WERI-Rb-1 (cell line): ENCODE results near the gene RGS6.

Experiments
- DNase-seq: peaks from one replicate; pipeline ENCODE4 v3.0.0-alpha.2; 2020
- H3K27ac ChIP-seq: fragments of 250-450 bp; sonication (Bioruptor Pico); 2 replicates; pipeline ENCODE4 v1.5.1; 2020; ENCODE audit warnings: mild to moderate bottlenecking, moderate library complexity
- H3K27me3 ChIP-seq: fragments of 250-450 bp; sonication (Bioruptor Pico); 2 replicates; pipeline ENCODE4 v1.5.1; 2021; ENCODE audit warnings: mild to moderate bottlenecking, low read depth, moderate library complexity; ENCODE audit not compliant: insufficient read depth, severe bottlenecking
- H3K36me3 ChIP-seq: fragments of 250-450 bp; sonication (Bioruptor Pico); 2 replicates; pipeline ENCODE4 v1.5.1; 2020; ENCODE audit warnings: mild to moderate bottlenecking, moderate library complexity
- H3K4me3 ChIP-seq: 2 replicates; pipeline ENCODE4 v1.5.1; 2011; ENCODE audit warnings: low read depth, mild to moderate bottlenecking, control low read depth, low read length
- H3K9me3 ChIP-seq: fragments of 250-450 bp; sonication (Bioruptor Pico); 2 replicates; pipeline ENCODE4 v1.5.1; 2021; ENCODE audit warnings: mild to moderate bottlenecking, moderate library complexity; ENCODE audit not compliant: severe bottlenecking
- TF ChIP-seq, protein P1 (sequence below): IDR thresholded peaks from 2 replicates; pipeline ENCODE4 v1.5.1; 2011; ENCODE audit warnings: low read depth, mild to moderate bottlenecking, control low read depth, inconsistent platforms, low read length

Gene RGS6

DNA sequence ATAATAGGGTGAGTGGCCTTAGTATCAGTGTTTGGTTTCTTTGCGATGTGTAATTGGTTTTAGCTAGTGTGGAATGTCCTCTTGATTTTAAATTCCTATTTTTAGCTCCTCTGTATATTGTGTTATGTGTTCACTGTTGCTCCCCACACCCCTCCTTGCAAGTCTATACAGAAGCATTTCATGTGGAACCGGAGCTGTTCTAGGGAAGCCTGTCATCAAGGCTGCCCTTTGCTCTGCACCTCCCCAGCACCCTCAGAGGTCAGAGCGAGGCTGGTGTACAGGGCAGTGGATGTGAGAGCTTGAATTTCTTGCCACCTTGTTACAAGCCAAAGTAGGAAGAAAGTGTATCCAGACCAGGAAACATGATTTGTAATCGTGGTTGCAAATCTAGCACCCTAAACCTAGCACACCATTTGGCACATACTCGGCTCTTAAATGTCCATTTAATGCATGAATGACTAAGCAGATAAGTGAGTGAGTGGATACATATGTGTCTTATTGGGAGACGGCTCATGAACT is 376.8 kb downstream of the RGS6 start:
- Histone ChIP-seq H3K27me3 (no peaks in the 10 kb centered on the region), H3K27ac (no peak overlapping the region), H3K36me3 (no peaks in the 10 kb centered on the region), H3K9me3 (no peaks in the 10 kb centered on the region), H3K4me3 (no peak overlapping the region)
- no peak for DNase-seq
- TF ChIP-seq, protein P1, sequence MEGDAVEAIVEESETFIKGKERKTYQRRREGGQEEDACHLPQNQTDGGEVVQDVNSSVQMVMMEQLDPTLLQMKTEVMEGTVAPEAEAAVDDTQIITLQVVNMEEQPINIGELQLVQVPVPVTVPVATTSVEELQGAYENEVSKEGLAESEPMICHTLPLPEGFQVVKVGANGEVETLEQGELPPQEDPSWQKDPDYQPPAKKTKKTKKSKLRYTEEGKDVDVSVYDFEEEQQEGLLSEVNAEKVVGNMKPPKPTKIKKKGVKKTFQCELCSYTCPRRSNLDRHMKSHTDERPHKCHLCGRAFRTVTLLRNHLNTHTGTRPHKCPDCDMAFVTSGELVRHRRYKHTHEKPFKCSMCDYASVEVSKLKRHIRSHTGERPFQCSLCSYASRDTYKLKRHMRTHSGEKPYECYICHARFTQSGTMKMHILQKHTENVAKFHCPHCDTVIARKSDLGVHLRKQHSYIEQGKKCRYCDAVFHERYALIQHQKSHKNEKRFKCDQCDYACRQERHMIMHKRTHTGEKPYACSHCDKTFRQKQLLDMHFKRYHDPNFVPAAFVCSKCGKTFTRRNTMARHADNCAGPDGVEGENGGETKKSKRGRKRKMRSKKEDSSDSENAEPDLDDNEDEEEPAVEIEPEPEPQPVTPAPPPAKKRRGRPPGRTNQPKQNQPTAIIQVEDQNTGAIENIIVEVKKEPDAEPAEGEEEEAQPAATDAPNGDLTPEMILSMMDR: no peak

GRCh38 chr14:72311116-72311515 is 378.9 kb downstream of the RGS6 start:
- H3K27me3 ChIP-seq: no peaks in the 10 kb centered on the region

DNA sequence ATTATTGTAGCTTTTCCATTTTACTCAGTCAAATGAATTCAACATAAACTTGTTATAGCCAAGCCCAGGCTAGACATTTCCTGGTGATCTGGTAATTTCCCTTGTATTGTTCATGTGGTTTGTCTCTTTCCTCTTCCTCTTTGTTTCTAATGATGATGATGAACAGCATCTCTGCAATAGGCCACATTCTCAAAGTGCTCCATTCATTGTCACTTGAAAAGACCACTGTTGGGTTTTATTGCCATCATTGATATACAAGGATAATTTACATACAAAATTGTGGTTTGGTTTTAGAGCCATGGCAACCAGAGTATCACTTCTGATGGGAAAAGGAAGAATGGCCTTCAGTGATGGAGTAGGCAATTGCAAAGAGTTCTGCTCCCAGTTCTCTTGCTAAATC is 379.3 kb downstream of the RGS6 start:
- Histone ChIP-seq H3K27ac (no peak overlapping the region), H3K36me3 (no peaks in the 10 kb centered on the region)

More at GRCh38 chr14:72311116-72311515, 378.9 kb downstream of the RGS6 start:
- H3K9me3 ChIP-seq: no peaks in the 10 kb centered on the region
- H3K27ac ChIP-seq: no peak overlapping the region
- no peak overlapping the region for H3K4me3 ChIP-seq
- DNase-seq: no peak
- TF ChIP-seq, protein P1: no peak
- H3K36me3 ChIP-seq: no peaks in the 10 kb centered on the region

DNA sequence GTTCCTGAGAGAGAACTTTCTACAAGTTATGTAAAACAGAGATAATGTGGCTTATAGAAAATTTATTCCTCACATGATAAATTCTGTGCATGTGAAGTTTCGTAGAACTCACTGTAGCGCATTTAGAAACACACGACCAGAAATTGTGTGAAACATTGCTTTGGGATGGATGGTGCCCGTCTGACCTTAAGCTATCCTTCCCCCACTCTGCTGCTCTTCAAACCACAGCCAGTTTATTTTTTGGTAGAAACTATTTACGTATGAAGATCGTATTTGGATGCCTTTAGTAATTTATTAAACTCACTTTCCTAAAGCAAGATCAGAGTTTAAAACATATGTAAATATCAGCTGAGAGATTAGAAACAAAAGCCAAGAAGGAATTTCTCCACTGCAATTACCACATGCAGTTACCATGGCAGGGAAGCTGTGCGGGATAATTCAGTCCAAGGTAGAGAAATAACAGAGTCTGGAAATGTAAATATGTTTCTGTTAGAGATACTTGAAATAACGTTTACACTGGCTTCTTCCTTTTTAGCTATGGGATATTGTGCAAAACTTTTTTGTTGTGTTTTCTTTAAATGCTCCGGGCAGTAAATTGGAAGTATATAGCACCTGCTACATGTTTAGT is 382.7 kb downstream of the RGS6 start:
- H3K4me3 ChIP-seq: no peak overlapping the region
- H3K36me3 ChIP-seq: no peaks in the 10 kb centered on the region
- TF ChIP-seq, protein P1: no peak
- DNase-seq: no peak
- H3K27ac ChIP-seq: no peak overlapping the region
- H3K9me3 ChIP-seq: no peaks in the 10 kb centered on the region
- no peaks in the 10 kb centered on the region for H3K27me3 ChIP-seq

More for the DNA sequence above, 379.3 kb downstream of the RGS6 start:
- DNase-seq: no peak
- Histone ChIP-seq H3K9me3 (no peaks in the 10 kb centered on the region), H3K27me3 (no peaks in the 10 kb centered on the region), H3K4me3 (no peak overlapping the region)
- TF ChIP-seq, protein P1: no peak

DNA sequence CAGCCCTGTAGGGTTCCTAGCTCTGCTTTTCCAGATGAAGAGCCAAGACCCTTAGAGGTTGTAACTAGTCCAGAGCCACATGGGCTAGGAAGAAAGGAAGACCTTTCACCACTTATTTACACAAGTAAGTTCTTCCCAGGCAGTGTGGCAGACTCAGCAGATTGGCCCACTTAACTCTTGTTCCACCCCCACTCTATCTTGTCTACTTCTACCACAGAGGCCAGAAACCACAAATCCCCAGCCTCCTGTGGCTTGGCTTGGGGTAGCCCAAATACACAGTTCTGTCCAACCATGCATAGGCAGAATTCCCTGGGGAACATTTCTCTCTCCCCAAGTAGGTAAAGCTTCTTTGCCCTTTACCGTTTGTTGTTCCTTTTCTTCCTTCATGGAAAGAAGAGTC is 383.5 kb downstream of the RGS6 start:
- no peak for DNase-seq
- TF ChIP-seq, protein P1: no peak
- H3K27me3 ChIP-seq: no peaks in the 10 kb centered on the region
- H3K27ac ChIP-seq: no peak overlapping the region
- no peaks in the 10 kb centered on the region for H3K36me3 ChIP-seq
- H3K9me3 ChIP-seq: no peaks in the 10 kb centered on the region
- no peak overlapping the region for H3K4me3 ChIP-seq

DNA sequence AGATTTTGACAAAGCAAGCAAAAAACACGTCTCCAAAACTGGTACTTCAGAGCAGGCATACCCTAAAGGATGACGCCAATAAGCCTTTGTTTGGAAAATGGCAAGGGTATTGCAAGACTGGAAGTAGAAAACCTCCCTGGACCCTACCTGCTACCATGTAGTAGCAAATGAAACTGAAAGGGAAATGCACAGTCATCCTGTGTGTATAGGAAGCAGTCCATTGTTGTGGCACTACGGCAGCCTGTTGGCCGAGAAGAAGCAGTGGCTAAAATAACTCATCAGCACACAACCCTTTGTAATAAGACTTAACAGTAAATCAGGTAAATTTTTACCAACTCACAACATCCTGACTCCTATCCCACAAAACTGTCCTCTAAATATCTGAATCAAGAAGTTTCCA is 386.4 kb downstream of the RGS6 start:
- no peak for DNase-seq

More for the DNA sequence above, 386.4 kb downstream of the RGS6 start:
- Histone ChIP-seq H3K36me3 (no peaks in the 10 kb centered on the region), H3K27ac (no peak overlapping the region), H3K4me3 (no peak overlapping the region), H3K27me3 (no peaks in the 10 kb centered on the region), H3K9me3 (no peaks in the 10 kb centered on the region)
- TF ChIP-seq, protein P1: no peak
